ENCODE results near the gene OR6M1.

DNA sequence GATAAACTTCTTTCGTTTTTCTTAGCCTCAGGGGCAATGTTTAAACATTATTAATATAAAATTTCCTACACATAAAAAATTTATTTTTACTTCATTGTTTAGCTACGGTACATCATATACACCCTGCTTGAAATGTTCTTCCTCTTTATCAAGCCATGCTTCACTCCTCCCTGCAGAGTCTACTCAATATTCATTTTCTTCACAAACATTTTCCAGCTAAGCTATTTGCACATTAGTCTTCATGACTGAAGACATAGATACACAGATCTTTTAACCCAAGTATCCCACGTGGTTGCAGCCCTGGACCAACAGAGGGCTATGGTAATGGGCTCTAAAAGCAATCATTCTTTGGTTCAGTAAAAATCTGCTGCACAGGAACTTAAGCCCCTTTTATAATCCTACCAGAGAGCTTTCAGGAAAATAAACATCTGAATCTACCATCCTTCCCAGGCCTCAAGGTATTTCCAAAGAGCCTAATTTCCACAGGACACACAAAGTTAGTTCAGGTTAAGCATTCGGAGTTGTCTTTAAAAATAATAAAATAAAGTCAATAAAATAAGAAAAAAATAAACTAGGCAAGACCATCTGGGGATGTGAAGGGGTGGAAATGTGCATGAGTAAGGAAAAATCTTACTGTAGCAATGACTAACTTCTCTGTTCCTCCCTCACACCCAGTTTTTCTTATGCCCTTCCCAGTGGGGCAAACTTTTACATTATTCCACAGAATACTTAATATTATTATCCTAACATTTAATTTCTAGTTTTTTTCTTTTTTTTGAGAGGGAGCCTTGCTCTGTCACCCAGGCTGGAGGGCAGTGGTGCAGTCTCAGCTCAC lies 30.2 kb downstream of the OR6M1 start:
- TF ChIP-seq, protein P1, sequence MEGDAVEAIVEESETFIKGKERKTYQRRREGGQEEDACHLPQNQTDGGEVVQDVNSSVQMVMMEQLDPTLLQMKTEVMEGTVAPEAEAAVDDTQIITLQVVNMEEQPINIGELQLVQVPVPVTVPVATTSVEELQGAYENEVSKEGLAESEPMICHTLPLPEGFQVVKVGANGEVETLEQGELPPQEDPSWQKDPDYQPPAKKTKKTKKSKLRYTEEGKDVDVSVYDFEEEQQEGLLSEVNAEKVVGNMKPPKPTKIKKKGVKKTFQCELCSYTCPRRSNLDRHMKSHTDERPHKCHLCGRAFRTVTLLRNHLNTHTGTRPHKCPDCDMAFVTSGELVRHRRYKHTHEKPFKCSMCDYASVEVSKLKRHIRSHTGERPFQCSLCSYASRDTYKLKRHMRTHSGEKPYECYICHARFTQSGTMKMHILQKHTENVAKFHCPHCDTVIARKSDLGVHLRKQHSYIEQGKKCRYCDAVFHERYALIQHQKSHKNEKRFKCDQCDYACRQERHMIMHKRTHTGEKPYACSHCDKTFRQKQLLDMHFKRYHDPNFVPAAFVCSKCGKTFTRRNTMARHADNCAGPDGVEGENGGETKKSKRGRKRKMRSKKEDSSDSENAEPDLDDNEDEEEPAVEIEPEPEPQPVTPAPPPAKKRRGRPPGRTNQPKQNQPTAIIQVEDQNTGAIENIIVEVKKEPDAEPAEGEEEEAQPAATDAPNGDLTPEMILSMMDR (IDR thresholded peaks at IDR 0.05) = no peak
- TF ChIP-seq POLR2A (IDR thresholded peaks at IDR 0.05) = no peak
- TF ChIP-seq POLR2AphosphoS5 (IDR thresholded peaks at IDR 0.05) = no peak

Measured in prostate gland (tissue), 2 donors.